MM.1S (cell line): ENCODE measurements around the gene RASSF1.

Experiments used
- EZH2phosphoT487 ChIP-seq: fragments of 300-600 bp; sonication (generic); IDR thresholded peaks from 2 replicates; pipeline ENCODE4 v1.6.1; 2018; ENCODE audit warnings: antibody characterized with exemption, low read length
- TF ChIP-seq, protein P1 (sequence below): fragments of 300-600 bp; sonication (generic); IDR thresholded peaks from 2 replicates; pipeline ENCODE4 v1.5.1; 2016; ENCODE audit warnings: antibody characterized with exemption, low read length, mixed read lengths

- no peak for TF ChIP-seq EZH2phosphoT487
- TF ChIP-seq, protein P1, sequence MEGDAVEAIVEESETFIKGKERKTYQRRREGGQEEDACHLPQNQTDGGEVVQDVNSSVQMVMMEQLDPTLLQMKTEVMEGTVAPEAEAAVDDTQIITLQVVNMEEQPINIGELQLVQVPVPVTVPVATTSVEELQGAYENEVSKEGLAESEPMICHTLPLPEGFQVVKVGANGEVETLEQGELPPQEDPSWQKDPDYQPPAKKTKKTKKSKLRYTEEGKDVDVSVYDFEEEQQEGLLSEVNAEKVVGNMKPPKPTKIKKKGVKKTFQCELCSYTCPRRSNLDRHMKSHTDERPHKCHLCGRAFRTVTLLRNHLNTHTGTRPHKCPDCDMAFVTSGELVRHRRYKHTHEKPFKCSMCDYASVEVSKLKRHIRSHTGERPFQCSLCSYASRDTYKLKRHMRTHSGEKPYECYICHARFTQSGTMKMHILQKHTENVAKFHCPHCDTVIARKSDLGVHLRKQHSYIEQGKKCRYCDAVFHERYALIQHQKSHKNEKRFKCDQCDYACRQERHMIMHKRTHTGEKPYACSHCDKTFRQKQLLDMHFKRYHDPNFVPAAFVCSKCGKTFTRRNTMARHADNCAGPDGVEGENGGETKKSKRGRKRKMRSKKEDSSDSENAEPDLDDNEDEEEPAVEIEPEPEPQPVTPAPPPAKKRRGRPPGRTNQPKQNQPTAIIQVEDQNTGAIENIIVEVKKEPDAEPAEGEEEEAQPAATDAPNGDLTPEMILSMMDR, result no peak
These were observed 39.9 kb downstream of the RASSF1 start for GRCh38 chr3:50300681-50301254.
